Esophagus muscularis mucosa (tissue), 4 donors: ENCODE measurements around the gene INHBC. TPM values are rescaled to one million over a fixed set of nuclear protein-coding genes. Genes with fewer than 3 reads are reported as not detected.

Experiments
- DNase-seq: peaks from one replicate; pipeline ENCODE4 v3.0.0-alpha.2; 2017; ENCODE audit errors: extremely low spot score
- H3K27ac ChIP-seq, 4 donors: fragments of 200-600 bp; sonication (generic); replicated peaks in 1 of 4; 1 replicate in 3 of 4; 2 replicates in 1 of 4; pipeline ENCODE4 v1.5.1; 2016 to 2019; ENCODE audit warnings: mild to moderate bottlenecking in 1 of 4
- H3K27me3 ChIP-seq, 4 donors: fragments of 200-600 bp; sonication (generic); one replicate each; pipeline versions ENCODE4 v1.5.1 to v1.6.0; 2016 to 2019
- H3K36me3 ChIP-seq, 4 donors: fragments of 200-600 bp; sonication (generic); one replicate each; pipeline ENCODE4 v1.5.1; 2016 to 2019
- H3K4me1 ChIP-seq, 4 donors: fragments of 200-600 bp; sonication (generic); one replicate each; pipeline ENCODE4 v1.5.1; 2016 to 2019
- H3K4me3 ChIP-seq, 4 donors: fragments of 200-600 bp; sonication (generic); 1 replicate in 2 of 4; 2 replicates in 2 of 4; pipeline ENCODE4 v1.5.1; 2016 to 2019; ENCODE audit warnings: mild to moderate bottlenecking in 4 of 4, moderate library complexity in 1 of 4
- H3K9me3 ChIP-seq, 4 donors: fragments of 200-600 bp; sonication (generic); 1 replicate in 3 of 4; 2 replicates in 1 of 4; pipeline ENCODE4 v1.5.1; 2016 to 2019
- EP300 ChIP-seq: sonication (generic); formaldehyde crosslinking; IDR thresholded peaks from one replicate; pipeline ENCODE4 v1.6.1; 2017; ENCODE audit warnings: antibody characterized with exemption
- POLR2A ChIP-seq: fragments of 450-650 bp; IDR thresholded peaks from one replicate; pipeline ENCODE4 v1.6.1; 2017; ENCODE audit warnings: antibody characterized with exemption, moderate library complexity, mild to moderate bottlenecking, low read depth
- POLR2AphosphoS5 ChIP-seq, 2 donors: sonication (generic); formaldehyde crosslinking; IDR thresholded peaks; one replicate each; pipeline ENCODE4 v1.6.1; 2017; ENCODE audit warnings: antibody characterized with exemption in 2 of 2
- WGBS: methylation state at CpG from one replicate; pipeline ENCODE4 v1.1.5; 2018; 5-methylcytosine and 5-hydroxymethylcytosine counted together
- intact Hi-C: fragments of 100-400 bp; cut with DNase I; formaldehyde crosslinking; loops from one replicate; pipeline ENCODE4 v1.15.1; 2023
- total RNA-seq, 4 donors: library from RNA; depleted of rRNA; stranded (reverse); fragments of >200 nt; gene quantifications; one replicate each; pipeline versions ENCODE4 v1.1.0 to v1.2.1, GENCODE V29; 2016
- TF ChIP-seq, protein P1 (sequence below), 3 experiments: fragments of 200-600 bp in 2 of 3; fragments of 450-650 bp in 1 of 3; sonication (generic) in 2 of 3; IDR thresholded peaks; one replicate each; pipeline ENCODE4 v1.5.1; 2017 to 2019; ENCODE audit warnings: antibody characterized with exemption in 3 of 3, mild to moderate bottlenecking in 2 of 3, moderate library complexity in 1 of 3

Gene INHBC
- total RNA-seq, 4 donors from 2014 or later, result not detected

DNA sequence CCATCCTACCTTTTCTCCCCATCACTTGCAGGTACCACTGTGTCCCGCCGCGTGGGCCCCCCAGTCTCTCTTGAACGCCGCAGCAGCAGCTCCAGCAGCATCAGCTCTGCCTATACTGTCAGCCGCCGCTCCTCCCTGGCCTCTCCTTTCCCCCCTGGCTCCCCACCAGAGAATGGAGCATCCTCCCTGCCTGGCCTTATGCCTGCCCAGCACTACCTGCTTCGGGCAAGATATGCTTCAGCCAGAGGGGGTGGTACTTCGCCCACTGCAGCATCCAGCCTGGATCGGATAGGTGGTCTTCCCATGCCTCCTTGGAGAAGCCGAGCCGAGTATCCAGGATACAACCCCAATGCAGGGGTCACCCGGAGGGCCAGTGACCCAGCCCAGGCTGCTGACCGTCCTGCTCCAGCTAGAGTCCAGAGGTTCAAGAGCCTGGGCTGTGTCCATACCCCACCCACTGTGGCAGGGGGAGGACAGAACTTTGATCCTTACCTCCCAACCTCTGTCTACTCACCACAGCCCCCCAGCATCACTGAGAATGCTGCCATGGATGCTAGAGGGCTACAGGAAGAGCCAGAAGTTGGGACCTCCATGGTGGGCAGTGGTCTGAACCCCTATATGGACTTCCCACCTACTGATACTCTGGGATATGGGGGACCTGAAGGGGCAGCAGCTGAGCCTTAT is 35.8 kb downstream of the INHBC start:
- H3K9me3 ChIP-seq, result no peaks in the 10 kb centered on the region
- intact Hi-C loops, result no loop called here
- H3K4me1 ChIP-seq, result peaks cover 4 to 8% (median 7%) of the 10 kb centered on the region in 4 donors
- no peak overlapping the region for H3K4me3 ChIP-seq
- no peak overlapping the region for H3K27ac ChIP-seq
- H3K36me3 ChIP-seq, result no peaks in the 10 kb centered on the region
- TF ChIP-seq EP300, result no peak
- TF ChIP-seq POLR2A, result no peak
- TF ChIP-seq, protein P1, sequence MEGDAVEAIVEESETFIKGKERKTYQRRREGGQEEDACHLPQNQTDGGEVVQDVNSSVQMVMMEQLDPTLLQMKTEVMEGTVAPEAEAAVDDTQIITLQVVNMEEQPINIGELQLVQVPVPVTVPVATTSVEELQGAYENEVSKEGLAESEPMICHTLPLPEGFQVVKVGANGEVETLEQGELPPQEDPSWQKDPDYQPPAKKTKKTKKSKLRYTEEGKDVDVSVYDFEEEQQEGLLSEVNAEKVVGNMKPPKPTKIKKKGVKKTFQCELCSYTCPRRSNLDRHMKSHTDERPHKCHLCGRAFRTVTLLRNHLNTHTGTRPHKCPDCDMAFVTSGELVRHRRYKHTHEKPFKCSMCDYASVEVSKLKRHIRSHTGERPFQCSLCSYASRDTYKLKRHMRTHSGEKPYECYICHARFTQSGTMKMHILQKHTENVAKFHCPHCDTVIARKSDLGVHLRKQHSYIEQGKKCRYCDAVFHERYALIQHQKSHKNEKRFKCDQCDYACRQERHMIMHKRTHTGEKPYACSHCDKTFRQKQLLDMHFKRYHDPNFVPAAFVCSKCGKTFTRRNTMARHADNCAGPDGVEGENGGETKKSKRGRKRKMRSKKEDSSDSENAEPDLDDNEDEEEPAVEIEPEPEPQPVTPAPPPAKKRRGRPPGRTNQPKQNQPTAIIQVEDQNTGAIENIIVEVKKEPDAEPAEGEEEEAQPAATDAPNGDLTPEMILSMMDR (IDR thresholded peaks at IDR 0.05), result no peak
- no peak for TF ChIP-seq POLR2AphosphoS5 (IDR thresholded peaks at IDR 0.05)
- 87% methylated on average over 5 of the region's 14 CpGs for WGBS
- peaks cover 0 to 80% (median 16%) of the 10 kb centered on the region in 4 donors for H3K27me3 ChIP-seq
- DNase-seq, result no peak

DNA sequence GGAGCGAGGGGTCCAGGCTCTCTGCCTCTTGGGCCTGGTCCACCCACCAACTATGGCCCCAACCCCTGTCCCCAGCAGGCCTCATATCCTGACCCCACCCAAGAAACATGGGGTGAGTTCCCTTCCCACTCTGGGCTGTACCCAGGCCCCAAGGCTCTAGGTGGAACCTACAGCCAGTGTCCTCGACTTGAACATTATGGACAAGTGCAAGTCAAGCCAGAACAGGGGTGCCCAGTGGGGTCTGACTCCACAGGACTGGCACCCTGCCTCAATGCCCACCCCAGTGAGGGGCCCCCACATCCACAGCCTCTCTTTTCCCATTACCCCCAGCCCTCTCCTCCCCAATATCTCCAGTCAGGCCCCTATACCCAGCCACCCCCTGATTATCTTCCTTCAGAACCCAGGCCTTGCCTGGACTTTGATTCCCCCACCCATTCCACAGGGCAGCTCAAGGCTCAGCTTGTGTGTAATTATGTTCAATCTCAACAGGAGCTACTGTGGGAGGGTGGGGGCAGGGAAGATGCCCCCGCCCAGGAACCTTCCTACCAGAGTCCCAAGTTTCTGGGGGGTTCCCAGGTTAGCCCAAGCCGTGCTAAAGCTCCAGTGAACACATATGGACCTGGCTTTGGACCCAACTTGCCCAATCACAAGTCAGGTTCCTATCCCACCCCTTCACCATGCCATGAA is 36.5 kb downstream of the INHBC start:
- peaks cover 0 to 87% (median 23%) of the 10 kb centered on the region in 4 donors for H3K27me3 ChIP-seq
- TF ChIP-seq, protein P1 (IDR thresholded peaks at IDR 0.05), result no peak
- TF ChIP-seq POLR2A (no peak), POLR2AphosphoS5 (IDR thresholded peaks at IDR 0.05) (no peak), EP300 (no peak)
- peaks cover 11 to 15% (median 14%) of the 10 kb centered on the region in 4 donors for H3K4me1 ChIP-seq
- 82% methylated on average over 4 of the region's 4 CpGs for WGBS
- no peak overlapping the region for H3K27ac ChIP-seq
- intact Hi-C loops, result no loop called here
- DNase-seq, result no peak
- no peaks in the 10 kb centered on the region for H3K36me3 ChIP-seq
- H3K9me3 ChIP-seq, result no peaks in the 10 kb centered on the region
- H3K4me3 ChIP-seq, result no peak overlapping the region

DNA sequence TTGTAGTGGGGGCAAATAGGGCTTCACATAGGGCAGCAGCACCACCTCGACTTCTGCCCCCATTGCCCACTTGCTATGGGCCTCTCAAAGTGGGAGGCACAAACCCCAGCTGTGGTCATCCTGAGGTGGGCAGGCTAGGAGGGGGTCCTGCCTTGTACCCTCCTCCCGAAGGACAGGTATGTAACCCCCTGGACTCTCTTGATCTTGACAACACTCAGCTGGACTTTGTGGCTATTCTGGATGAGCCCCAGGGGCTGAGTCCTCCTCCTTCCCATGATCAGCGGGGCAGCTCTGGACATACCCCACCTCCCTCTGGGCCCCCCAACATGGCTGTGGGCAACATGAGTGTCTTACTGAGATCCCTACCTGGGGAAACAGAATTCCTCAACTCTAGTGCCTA is 37.1 kb downstream of the INHBC start:
- whole genome bisulfite sequencing, result 92% methylated on average over 3 of the region's 3 CpGs
- TF ChIP-seq EP300 (no peak), POLR2A (no peak), POLR2AphosphoS5 (IDR thresholded peaks at IDR 0.05) (no peak)
- TF ChIP-seq, protein P1 (IDR thresholded peaks at IDR 0.05), result no peak
- Histone ChIP-seq H3K27ac (no peak overlapping the region), H3K9me3 (no peaks in the 10 kb centered on the region), H3K36me3 (no peaks in the 10 kb centered on the region), H3K4me1 (peaks cover 13 to 20% (median 18%) of the 10 kb centered on the region in 4 donors), H3K4me3 (no peak overlapping the region), H3K27me3 (peaks cover 0 to 93% (median 29%) of the 10 kb centered on the region in 4 donors)
- intact Hi-C loops, result no loop called here
- no peak for DNase-seq

DNA sequence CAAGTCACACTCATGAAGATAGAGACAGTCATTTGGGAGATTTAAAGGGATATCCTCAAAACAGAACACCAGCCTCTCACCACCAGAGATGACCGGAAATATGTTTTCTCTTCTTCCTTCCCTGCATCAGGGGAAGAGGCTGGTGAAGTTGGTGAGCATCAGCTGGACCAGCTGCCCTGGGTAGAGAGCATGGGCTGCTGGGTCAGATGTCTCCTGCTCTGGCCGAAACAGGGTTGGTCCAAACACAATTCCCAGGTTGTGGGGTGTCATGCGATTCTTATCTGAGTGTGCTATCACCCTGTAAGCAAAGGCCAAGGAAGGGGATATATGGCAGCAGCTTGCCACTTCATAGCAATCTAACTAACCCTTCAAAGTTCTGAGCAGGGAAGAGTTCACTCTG is 37.8 kb downstream of the INHBC start:
- no peak overlapping the region for H3K27ac ChIP-seq
- intact Hi-C loops, result no loop called here
- DNase-seq, result no peak
- no peak for TF ChIP-seq EP300
- no peak for TF ChIP-seq POLR2AphosphoS5 (IDR thresholded peaks at IDR 0.05)
- TF ChIP-seq POLR2A, result no peak
- TF ChIP-seq, protein P1 (IDR thresholded peaks at IDR 0.05), result no peak
- no peaks in the 10 kb centered on the region for H3K9me3 ChIP-seq
- WGBS, result 92% methylated on average over 3 of the region's 3 CpGs
- H3K36me3 ChIP-seq, result no peaks in the 10 kb centered on the region
- no peak overlapping the region for H3K4me3 ChIP-seq
- H3K27me3 ChIP-seq, result peaks cover 0 to 94% (median 34%) of the 10 kb centered on the region in 4 donors
- peaks cover 13 to 20% (median 18%) of the 10 kb centered on the region in 4 donors for H3K4me1 ChIP-seq
